H9 (cell line): ENCODE results near the gene THRAP3. TPM values are rescaled to one million over a fixed set of nuclear protein-coding genes. Genes with fewer than 3 reads are reported as not detected.

Experiments used
- DNase-seq: peaks from one replicate; pipeline ENCODE4 v3.0.0-alpha.2; 2017
- H2AFZ ChIP-seq: one replicate; pipeline ENCODE4 v1.6.1; 2013; ENCODE audit warnings: mild to moderate bottlenecking, low read length, control low read depth, moderate library complexity
- H2AK5ac ChIP-seq: 2 replicates; pipeline ENCODE4 v1.6.1; 2013; ENCODE audit warnings: low read length, control low read depth, mixed read lengths; ENCODE audit not compliant: insufficient read length
- H2BK120ac ChIP-seq: one replicate; pipeline ENCODE4 v1.6.1; 2013; ENCODE audit warnings: low read depth, mild to moderate bottlenecking, low read length, control low read depth, inconsistent platforms; ENCODE audit not compliant: poor library complexity, severe bottlenecking
- H2BK12ac ChIP-seq: 2 replicates; pipeline ENCODE4 v1.6.1; 2013; ENCODE audit warnings: low read length, control low read depth, mixed read lengths, low read depth; ENCODE audit not compliant: insufficient read length
- H2BK15ac ChIP-seq: 2 replicates; pipeline ENCODE4 v1.6.1; 2013; ENCODE audit warnings: low read depth, low read length, control low read depth
- H2BK20ac ChIP-seq: one replicate; pipeline ENCODE4 v1.6.1; 2013; ENCODE audit warnings: low read depth, mild to moderate bottlenecking, low read length, control low read depth, inconsistent platforms; ENCODE audit not compliant: poor library complexity, severe bottlenecking
- H2BK5ac ChIP-seq: 2 replicates; pipeline ENCODE4 v1.6.1; 2013; ENCODE audit warnings: low read length, control low read depth, mixed read lengths; ENCODE audit not compliant: insufficient read length
- H3K14ac ChIP-seq: 2 replicates; pipeline ENCODE4 v1.6.1; 2013; ENCODE audit warnings: low read length, control low read depth; ENCODE audit not compliant: insufficient read depth
- H3K18ac ChIP-seq: 2 replicates; pipeline ENCODE4 v1.6.1; 2013; ENCODE audit warnings: low read depth, mild to moderate bottlenecking, mixed read lengths, low read length, control low read depth; ENCODE audit not compliant: insufficient read length
- H3K23ac ChIP-seq: 2 replicates; pipeline ENCODE4 v1.6.1; 2013; ENCODE audit warnings: low read length, control low read depth, mixed read lengths, low read depth; ENCODE audit not compliant: insufficient read length
- H3K23me2 ChIP-seq: 2 replicates; pipeline ENCODE4 v1.6.1; 2013; ENCODE audit warnings: low read depth, mild to moderate bottlenecking, mixed read lengths, low read length, control low read depth; ENCODE audit not compliant: insufficient read length, poor library complexity, severe bottlenecking
- H3K27ac ChIP-seq: 2 replicates; pipeline ENCODE4 v1.5.1; 2013; ENCODE audit warnings: low read length, control low read depth, mixed read lengths, low read depth; ENCODE audit not compliant: insufficient read length
- H3K27me3 ChIP-seq: 2 replicates; pipeline ENCODE4 v1.6.1; 2013; ENCODE audit warnings: low read length, control low read depth, inconsistent platforms; ENCODE audit not compliant: insufficient read depth
- H3K4ac ChIP-seq: 2 replicates; pipeline ENCODE4 v1.6.1; 2013; ENCODE audit warnings: low read depth, mild to moderate bottlenecking, control low read depth, inconsistent platforms, low read length, moderate library complexity
- H3K4me1 ChIP-seq: 2 replicates; pipeline ENCODE4 v1.6.1; 2013; ENCODE audit warnings: low read length, control low read depth, inconsistent platforms; ENCODE audit not compliant: insufficient read depth
- H3K4me2 ChIP-seq: 2 replicates; pipeline ENCODE4 v1.6.1; 2013; ENCODE audit warnings: low read length, control low read depth, mixed read lengths; ENCODE audit not compliant: insufficient read length, insufficient read depth
- H3K56ac ChIP-seq: 2 replicates; pipeline ENCODE4 v1.6.1; 2013; ENCODE audit warnings: low read depth, mild to moderate bottlenecking, mixed read lengths, low read length, control low read depth; ENCODE audit not compliant: insufficient read length
- H3K79me1 ChIP-seq: 2 replicates; pipeline ENCODE4 v1.6.1; 2013; ENCODE audit warnings: low read depth, mild to moderate bottlenecking, moderate library complexity, low read length, control low read depth, inconsistent platforms; ENCODE audit not compliant: insufficient read depth, poor library complexity, severe bottlenecking
- H3K79me2 ChIP-seq: 2 replicates; pipeline ENCODE4 v1.6.1; 2013; ENCODE audit warnings: low read length, control low read depth, inconsistent platforms; ENCODE audit not compliant: insufficient read depth
- H3K9ac ChIP-seq: 2 replicates; pipeline ENCODE4 v1.6.1; 2013; ENCODE audit warnings: low read length, control low read depth, mixed read lengths; ENCODE audit not compliant: insufficient read length; ENCODE audit errors: extremely low read depth
- H3K9me3 ChIP-seq: one replicate; pipeline ENCODE4 v1.6.1; 2013; ENCODE audit warnings: low read depth, low read length, inconsistent platforms; ENCODE audit not compliant: control insufficient read depth
- H3T11ph ChIP-seq: one replicate; pipeline ENCODE4 v1.6.1; 2013; ENCODE audit warnings: mild to moderate bottlenecking, low read length, control low read depth, inconsistent platforms
- H4K20me1 ChIP-seq: one replicate; pipeline ENCODE4 v1.6.1; 2013; ENCODE audit not compliant: control insufficient read depth, insufficient read length, insufficient read depth
- H4K5ac ChIP-seq: 2 replicates; pipeline ENCODE4 v1.6.1; 2013; ENCODE audit warnings: low read depth, mild to moderate bottlenecking, mixed read lengths, low read length, control low read depth; ENCODE audit not compliant: insufficient read length
- H4K8ac ChIP-seq: replicated peaks from 2 replicates; pipeline ENCODE4 v1.6.1; 2013; ENCODE audit warnings: low read length, control low read depth, mixed read lengths, low read depth; ENCODE audit not compliant: insufficient read length
- H4K91ac ChIP-seq: 2 replicates; pipeline ENCODE4 v1.6.1; 2013; ENCODE audit warnings: low read depth, mild to moderate bottlenecking, moderate library complexity, mixed read lengths, low read length, control low read depth; ENCODE audit not compliant: insufficient read length
- H3K27ac Mint-ChIP-seq, 3 experiments: 2 replicates in 2 of 3; 3 replicates in 1 of 3; pipeline ENCODE4 v1.8.0; 2020 to 2021; ENCODE audit warnings: mixed read lengths in 3 of 3, mild to moderate bottlenecking in 1 of 3, moderate library complexity in 1 of 3
- H3K27me3 Mint-ChIP-seq: 2 replicates; pipeline ENCODE4 v1.8.0; 2021; ENCODE audit warnings: low read depth, mild to moderate bottlenecking, moderate library complexity, mixed read lengths
- H3K36me3 Mint-ChIP-seq, 3 experiments: 2 replicates in 2 of 3; 3 replicates in 1 of 3; pipeline ENCODE4 v1.8.0; 2020 to 2021; ENCODE audit warnings: low read depth in 3 of 3, mixed read lengths in 3 of 3; ENCODE audit not compliant: insufficient read depth in 1 of 3
- H3K4me1 Mint-ChIP-seq, 2 experiments: 2 replicates each; pipeline ENCODE4 v1.8.0; 2020; ENCODE audit warnings: mixed read lengths in 2 of 2
- H3K4me3 Mint-ChIP-seq, 2 experiments: 2 replicates in 1 of 2; 3 replicates in 1 of 2; pipeline ENCODE4 v1.8.0; 2020 to 2021; ENCODE audit warnings: mild to moderate bottlenecking in 2 of 2, mixed read lengths in 2 of 2, moderate library complexity in 1 of 2
- H3K9me3 Mint-ChIP-seq, 2 experiments: 2 replicates in 1 of 2; 3 replicates in 1 of 2; pipeline ENCODE4 v1.8.0; 2020; ENCODE audit warnings: mild to moderate bottlenecking in 2 of 2, mixed read lengths in 2 of 2, moderate library complexity in 1 of 2
- CTCF ChIP-seq: fragments of 200-600 bp; sonication (generic); conservative IDR thresholded peaks from 3 replicates; pipeline ENCODE4 v1.8.0; 2021; ENCODE audit warnings: antibody characterized with exemption, mild to moderate bottlenecking
- WGBS: extraction: QIAGEN DNeasy Blood & Tissue Kit; methylation state at CpG from one replicate; pipeline ENCODE4 v1.1.7; 2013; ENCODE audit warnings: missing lambda C conversion rate, low lambda C conversion rate, mixed read lengths; ENCODE audit not compliant: insufficient read length; ENCODE audit errors: extremely low coverage; 5-methylcytosine and 5-hydroxymethylcytosine counted together
- total RNA-seq: library from RNA; stranded (reverse); gene quantifications from 2 replicates; pipeline ENCODE4 v1.2.1, GENCODE V29; 2021

Gene THRAP3
- total RNA-seq, 1 experiment from 2014 or later: 186 TPM

- Mint-ChIP-seq H3K27me3 (no peaks in the 10 kb centered on the region), H3K4me3 (no peak overlapping the region), H3K9me3 (no peaks in the 10 kb centered on the region), H3K36me3 (peaks cover 22 to 54% (median 32%) of the 10 kb centered on the region in 3 experiments; a peak in 6 of 7 replicates), H3K4me1 (peaks cover 7 to 11% of the 10 kb centered on the region in 2 experiments), H3K27ac (peak overlapping the region in 2 of 3 experiments; percentile 30 to 55; a peak in 3 of 7 replicates)
- no peaks in the 10 kb centered on the region for H3K79me2 ChIP-seq
- H3K9ac ChIP-seq: no peak overlapping the region
- no peak overlapping the region for H4K5ac ChIP-seq
- WGBS: no CpG with 5 or more reads among the region's 13 CpGs
- H3K9me3 ChIP-seq: no peaks in the 10 kb centered on the region
- DNase-seq: no peak
- H2BK5ac ChIP-seq: no peak overlapping the region
- H2BK20ac ChIP-seq: no peak overlapping the region
- H3K18ac ChIP-seq: no peak overlapping the region
- H2BK15ac ChIP-seq: no peak overlapping the region
- no peak overlapping the region for H2BK120ac ChIP-seq
- H3K79me1 ChIP-seq: no peaks in the 10 kb centered on the region
- no peak overlapping the region for H3K56ac ChIP-seq
- TF ChIP-seq CTCF: no peak
- H3K4me2 ChIP-seq: no peak overlapping the region
- no peak overlapping the region for H2AFZ ChIP-seq
- no peaks in the 10 kb centered on the region for H4K20me1 ChIP-seq
- H3K23ac ChIP-seq: no peak overlapping the region
- no peak overlapping the region for H3T11ph ChIP-seq
- no peak overlapping the region for H3K4ac ChIP-seq
- H3K4me1 ChIP-seq: 0 out of 2 replicates have a peak, but pooled peaks cover 2% of the 10 kb centered on the region
- H2AK5ac ChIP-seq: no peak overlapping the region
- no peak overlapping the region for H3K27ac ChIP-seq
- no peaks in the 10 kb centered on the region for H3K27me3 ChIP-seq
- H4K91ac ChIP-seq: no peak overlapping the region
- H2BK12ac ChIP-seq: no peak overlapping the region
- no peak overlapping the region for H3K14ac ChIP-seq
- no peaks in the 10 kb centered on the region for H3K23me2 ChIP-seq
- no peak overlapping the region for H4K8ac ChIP-seq
Measured at GRCh38 chr1:36352125-36352909, 128.1 kb downstream of the THRAP3 start.
